GM12873 (cell line): ENCODE data around the gene CAMTA1.

Experiments
- TF ChIP-seq, protein P1 (sequence below): IDR thresholded peaks from 2 replicates; pipeline ENCODE4 v1.5.1; 2012; ENCODE audit warnings: low read depth, mild to moderate bottlenecking, moderate library complexity, low read length, control low read depth; ENCODE audit not compliant: insufficient read depth; ENCODE audit errors: missing control alignments

CAMTA1 gene

GRCh38 chr1:7491818-7492173, 706.5 kb downstream of the CAMTA1 start:
- TF ChIP-seq, protein P1, sequence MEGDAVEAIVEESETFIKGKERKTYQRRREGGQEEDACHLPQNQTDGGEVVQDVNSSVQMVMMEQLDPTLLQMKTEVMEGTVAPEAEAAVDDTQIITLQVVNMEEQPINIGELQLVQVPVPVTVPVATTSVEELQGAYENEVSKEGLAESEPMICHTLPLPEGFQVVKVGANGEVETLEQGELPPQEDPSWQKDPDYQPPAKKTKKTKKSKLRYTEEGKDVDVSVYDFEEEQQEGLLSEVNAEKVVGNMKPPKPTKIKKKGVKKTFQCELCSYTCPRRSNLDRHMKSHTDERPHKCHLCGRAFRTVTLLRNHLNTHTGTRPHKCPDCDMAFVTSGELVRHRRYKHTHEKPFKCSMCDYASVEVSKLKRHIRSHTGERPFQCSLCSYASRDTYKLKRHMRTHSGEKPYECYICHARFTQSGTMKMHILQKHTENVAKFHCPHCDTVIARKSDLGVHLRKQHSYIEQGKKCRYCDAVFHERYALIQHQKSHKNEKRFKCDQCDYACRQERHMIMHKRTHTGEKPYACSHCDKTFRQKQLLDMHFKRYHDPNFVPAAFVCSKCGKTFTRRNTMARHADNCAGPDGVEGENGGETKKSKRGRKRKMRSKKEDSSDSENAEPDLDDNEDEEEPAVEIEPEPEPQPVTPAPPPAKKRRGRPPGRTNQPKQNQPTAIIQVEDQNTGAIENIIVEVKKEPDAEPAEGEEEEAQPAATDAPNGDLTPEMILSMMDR, result no peak

DNA sequence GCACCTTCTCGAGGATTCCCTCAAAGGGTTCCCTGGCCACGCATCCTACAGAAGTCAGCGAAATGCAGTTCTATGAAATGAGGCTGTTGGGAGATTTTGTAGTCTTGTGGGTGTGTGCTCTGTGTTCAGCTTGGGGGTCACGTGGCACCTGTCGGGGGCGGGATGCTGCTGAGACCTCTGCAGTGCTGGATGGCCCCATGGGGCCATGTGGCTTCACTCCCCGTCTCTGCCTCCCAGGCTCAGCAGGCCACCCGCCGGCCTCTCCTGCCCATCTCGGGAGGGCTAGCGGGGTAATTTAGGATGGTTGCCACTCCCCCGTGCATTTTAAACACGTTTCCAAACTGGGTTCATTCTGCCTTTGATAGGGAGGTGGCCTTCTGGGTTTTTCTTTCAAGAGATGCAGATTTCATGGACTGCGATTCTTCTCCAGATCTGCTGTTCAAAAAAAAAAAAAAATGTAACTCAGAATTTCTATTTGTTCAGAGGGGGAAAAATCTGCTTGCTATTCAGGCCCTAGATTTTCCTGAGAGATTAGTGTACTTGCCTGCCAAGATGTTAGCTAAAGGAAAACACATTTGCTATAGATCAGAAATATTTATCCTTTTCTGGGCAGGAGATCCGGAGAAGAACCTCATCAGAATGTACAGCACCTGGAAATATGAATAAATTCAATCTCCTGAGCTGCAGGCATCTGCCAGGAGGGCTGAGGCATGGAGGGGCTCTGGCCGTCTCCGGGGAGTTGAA, 708.6 kb downstream of the CAMTA1 start:
- TF ChIP-seq, protein P1, result no peak

- TF ChIP-seq, protein P1, result no peak
Measured at GRCh38 chr1:7495962-7496361, 710.7 kb downstream of the CAMTA1 start.

GRCh38 chr1:7497107-7497637, 711.9 kb downstream of the CAMTA1 start:
- TF ChIP-seq, protein P1, result no peak

- TF ChIP-seq, protein P1, result no peak
Measured at GRCh38 chr1:7500381-7501083, 715.3 kb downstream of the CAMTA1 start.

- TF ChIP-seq, protein P1, result no peak
Measured at GRCh38 chr1:7501084-7501491, 715.8 kb downstream of the CAMTA1 start.
